Measurements from ENCODE around the gene MTARC2.

MTARC2 gene

GRCh38 chr1:220759147-220759546, 11.0 kb downstream of the MTARC2 start:
- Histone ChIP-seq H3K27ac (replicated peaks) (no peak overlapping the region), H3K4me3 (replicated peaks; ENCODE audit: insufficient read depth, low read length) (no peak overlapping the region), H3K27me3 (ENCODE audit: insufficient read depth, poor library complexity, severe bottlenecking) (no peaks in the 10 kb centered on the region)
- TF ChIP-seq POLR2AphosphoS5 (IDR thresholded peaks at IDR 0.05; ENCODE audit: low read depth): no peak
- no peak for TF ChIP-seq CTCF (IDR thresholded peaks at IDR 0.05; ENCODE audit: insufficient read depth, low read length)
- no peak for TF ChIP-seq SPI1 (IDR thresholded peaks at IDR 0.05; ENCODE audit: borderline replicate concordance, low read depth)
- TF ChIP-seq REST (IDR thresholded peaks at IDR 0.05; ENCODE audit: insufficient replicate concordance, low read depth): no peak
- TF ChIP-seq GABPA (IDR thresholded peaks at IDR 0.05; ENCODE audit: low read depth): no peak
- no peak for DNase-seq (ENCODE audit: low read depth in 1 of 2, low spot score in 1 of 2)

GRCh38 chr1:220761688-220762427, 13.7 kb downstream of the MTARC2 start:
- no peaks in the 10 kb centered on the region for H3K27me3 ChIP-seq (ENCODE audit: insufficient read depth, poor library complexity, severe bottlenecking)
- TF ChIP-seq POLR2AphosphoS5 (IDR thresholded peaks at IDR 0.05; ENCODE audit: low read depth): no peak
- TF ChIP-seq GABPA (IDR thresholded peaks at IDR 0.05; ENCODE audit: low read depth): no peak
- no peak for TF ChIP-seq REST (IDR thresholded peaks at IDR 0.05; ENCODE audit: insufficient replicate concordance, low read depth)

GRCh38 chr1:220764757-220765156, 16.6 kb downstream of the MTARC2 start:
- TF ChIP-seq POLR2AphosphoS5 (IDR thresholded peaks at IDR 0.05; ENCODE audit: low read depth): no peak
- TF ChIP-seq CTCF (IDR thresholded peaks at IDR 0.05; ENCODE audit: insufficient read depth, low read length): no peak
- TF ChIP-seq SPI1 (IDR thresholded peaks at IDR 0.05; ENCODE audit: borderline replicate concordance, low read depth): no peak
- no peak for TF ChIP-seq REST (IDR thresholded peaks at IDR 0.05; ENCODE audit: insufficient replicate concordance, low read depth)
- TF ChIP-seq GABPA (IDR thresholded peaks at IDR 0.05; ENCODE audit: low read depth): no peak
- no peak for DNase-seq (ENCODE audit: low read depth in 1 of 2, low spot score in 1 of 2)
- H3K4me3 ChIP-seq (replicated peaks; ENCODE audit: insufficient read depth, low read length): no peak overlapping the region
- H3K27me3 ChIP-seq (ENCODE audit: insufficient read depth, poor library complexity, severe bottlenecking): no peaks in the 10 kb centered on the region
- H3K27ac ChIP-seq (replicated peaks): no peak overlapping the region

More at GRCh38 chr1:220761688-220762427, 13.7 kb downstream of the MTARC2 start:
- DNase-seq (ENCODE audit: low read depth in 1 of 2, low spot score in 1 of 2): no peak
- no peak overlapping the region for H3K4me3 ChIP-seq (replicated peaks; ENCODE audit: insufficient read depth, low read length)
- no peak overlapping the region for H3K27ac ChIP-seq (replicated peaks)

Measured in HL-60 (cell line).